Measurements from ENCODE around the gene PAPPA. TPM values are rescaled to one million over a fixed set of nuclear protein-coding genes. Genes with fewer than 3 reads are reported as not detected.

Gene PAPPA
- total RNA-seq, 1 experiment from 2014 or later, result 0.17 TPM

- no peaks in the 10 kb centered on the region for H3K79me2 ChIP-seq (ENCODE audit: insufficient read depth, low read length)
- H3K4ac ChIP-seq (ENCODE audit: low read depth, low read length), result no peak overlapping the region
- no peak overlapping the region for H4K5ac ChIP-seq (ENCODE audit: insufficient read length, low read depth, low read length)
- no peak overlapping the region for H3T11ph ChIP-seq (ENCODE audit: low read length)
- whole genome bisulfite sequencing (ENCODE audit: extremely low coverage, insufficient read length, low lambda C conversion rate), result no CpG with 5 or more reads among the region's 1 CpG
- no peak overlapping the region for H3K9ac ChIP-seq (ENCODE audit: extremely low read depth, insufficient read length, low read length)
- no peaks in the 10 kb centered on the region for H3K23me2 ChIP-seq (ENCODE audit: insufficient read length, low read depth, low read length, poor library complexity, severe bottlenecking)
- no peak for TF ChIP-seq CTCF (conservative IDR thresholded peaks at IDR 0.05)
- H3K27me3 ChIP-seq (ENCODE audit: insufficient read depth, low read length), result no peaks in the 10 kb centered on the region
- H3K27me3 Mint-ChIP-seq (ENCODE audit: low read depth), result peaks cover 29% of the 10 kb centered on the region
- H4K8ac ChIP-seq (replicated peaks; ENCODE audit: insufficient read length, low read depth, low read length), result no peak overlapping the region
- no peak overlapping the region for H2BK120ac ChIP-seq (ENCODE audit: low read depth, low read length, poor library complexity, severe bottlenecking)
- no peaks in the 10 kb centered on the region for H4K20me1 ChIP-seq (ENCODE audit: control insufficient read depth, insufficient read depth, insufficient read length)
- no peaks in the 10 kb centered on the region for H3K79me1 ChIP-seq (ENCODE audit: insufficient read depth, low read depth, low read length, poor library complexity, severe bottlenecking)
- no peak overlapping the region for H3K18ac ChIP-seq (ENCODE audit: insufficient read length, low read depth, low read length)
- no peak overlapping the region for H3K23ac ChIP-seq (ENCODE audit: insufficient read length, low read depth, low read length)
- no peak overlapping the region for H2AFZ ChIP-seq (ENCODE audit: low read length)
- H3K4me2 ChIP-seq (ENCODE audit: insufficient read depth, insufficient read length, low read length), result no peak overlapping the region
- no peak overlapping the region for H2BK5ac ChIP-seq (ENCODE audit: insufficient read length, low read length)
- no peaks in the 10 kb centered on the region for H3K9me3 ChIP-seq (ENCODE audit: control insufficient read depth, low read depth, low read length)
- H2AK5ac ChIP-seq (ENCODE audit: insufficient read length, low read length), result no peak overlapping the region
- H3K9me3 Mint-ChIP-seq, result no peaks in the 10 kb centered on the region
- no peak overlapping the region for H3K27ac ChIP-seq (ENCODE audit: insufficient read length, low read depth, low read length)
- H3K4me1 ChIP-seq (ENCODE audit: insufficient read depth, low read length), result no peaks in the 10 kb centered on the region
- no peak overlapping the region for H3K4me3 Mint-ChIP-seq
- no peak overlapping the region for H2BK20ac ChIP-seq (ENCODE audit: low read depth, low read length, poor library complexity, severe bottlenecking)
- H2BK15ac ChIP-seq (ENCODE audit: low read depth, low read length), result no peak overlapping the region
- H3K36me3 Mint-ChIP-seq (ENCODE audit: insufficient read depth in 1 of 3, low read depth in 3 of 3), result no peaks in the 10 kb centered on the region
- H3K14ac ChIP-seq (ENCODE audit: insufficient read depth, low read length), result no peak overlapping the region
- no peak overlapping the region for H2BK12ac ChIP-seq (ENCODE audit: insufficient read length, low read depth, low read length)
- 0 out of 4 replicates have a peak, but pooled peaks cover 0 to 3% of the 10 kb centered on the region in 2 experiments for H3K4me1 Mint-ChIP-seq
- no peak overlapping the region for H4K91ac ChIP-seq (ENCODE audit: insufficient read length, low read depth, low read length)
- no peak overlapping the region for H3K27ac Mint-ChIP-seq
- H3K56ac ChIP-seq (ENCODE audit: insufficient read length, low read depth, low read length), result no peak overlapping the region
- no peak for DNase-seq
Observed at GRCh38 chr9:116174347-116174746, 20.8 kb downstream of the PAPPA start.

Measured in H9 (cell line).